Measurements from ENCODE around the gene DCAF6. TPM values are rescaled to one million over a fixed set of nuclear protein-coding genes. Genes with fewer than 3 reads are reported as not detected.

Gene DCAF6
- total RNA-seq, 1 donor from 2014 or later = 80.5 TPM

GRCh38 chr1:167991546-167991945 lies 55.1 kb downstream of the DCAF6 start:
- peaks cover 0 to 17% of the 10 kb centered on the region in 2 donors for H3K36me3 ChIP-seq
- no peak overlapping the region for H3K27ac ChIP-seq
- no peaks in the 10 kb centered on the region for H3K9me3 ChIP-seq
- TF ChIP-seq POLR2AphosphoS5 (IDR thresholded peaks at IDR 0.05; ENCODE audit: insufficient read depth in 1 of 2, low read depth in 1 of 2) (no peak), POLR2A (IDR thresholded peaks at IDR 0.05) (no peak)
- TF ChIP-seq, protein P1, sequence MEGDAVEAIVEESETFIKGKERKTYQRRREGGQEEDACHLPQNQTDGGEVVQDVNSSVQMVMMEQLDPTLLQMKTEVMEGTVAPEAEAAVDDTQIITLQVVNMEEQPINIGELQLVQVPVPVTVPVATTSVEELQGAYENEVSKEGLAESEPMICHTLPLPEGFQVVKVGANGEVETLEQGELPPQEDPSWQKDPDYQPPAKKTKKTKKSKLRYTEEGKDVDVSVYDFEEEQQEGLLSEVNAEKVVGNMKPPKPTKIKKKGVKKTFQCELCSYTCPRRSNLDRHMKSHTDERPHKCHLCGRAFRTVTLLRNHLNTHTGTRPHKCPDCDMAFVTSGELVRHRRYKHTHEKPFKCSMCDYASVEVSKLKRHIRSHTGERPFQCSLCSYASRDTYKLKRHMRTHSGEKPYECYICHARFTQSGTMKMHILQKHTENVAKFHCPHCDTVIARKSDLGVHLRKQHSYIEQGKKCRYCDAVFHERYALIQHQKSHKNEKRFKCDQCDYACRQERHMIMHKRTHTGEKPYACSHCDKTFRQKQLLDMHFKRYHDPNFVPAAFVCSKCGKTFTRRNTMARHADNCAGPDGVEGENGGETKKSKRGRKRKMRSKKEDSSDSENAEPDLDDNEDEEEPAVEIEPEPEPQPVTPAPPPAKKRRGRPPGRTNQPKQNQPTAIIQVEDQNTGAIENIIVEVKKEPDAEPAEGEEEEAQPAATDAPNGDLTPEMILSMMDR (IDR thresholded peaks at IDR 0.05) = no peak
- H3K4me1 ChIP-seq = no peaks in the 10 kb centered on the region
- H3K4me3 ChIP-seq = no peak overlapping the region
- intact Hi-C loops (cut with DNase I) = no loop called here
- H3K27me3 ChIP-seq = no peaks in the 10 kb centered on the region
- no peak for DNase-seq (ENCODE audit: extremely low spot score in 2 of 2)

DNA sequence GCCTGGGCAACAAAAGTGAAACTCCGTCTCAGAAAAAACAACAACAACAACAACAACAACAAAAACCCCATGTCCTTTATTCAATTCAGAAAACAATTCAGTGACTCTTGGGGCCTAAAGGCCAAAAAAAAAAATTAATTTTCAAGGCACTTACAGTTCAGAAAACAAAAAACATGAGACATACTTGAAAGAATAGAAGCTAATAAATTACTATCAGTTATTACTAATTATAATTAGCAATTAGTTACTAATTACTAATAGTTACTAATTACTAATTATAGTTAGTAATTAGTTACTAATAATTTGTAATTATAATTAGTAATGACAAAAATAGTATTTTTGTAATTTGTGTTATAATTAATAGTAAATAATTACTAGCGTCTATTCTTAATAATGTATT lies 57.2 kb downstream of the DCAF6 start:
- intact Hi-C loops (cut with DNase I) = no loop called here
- Histone ChIP-seq H3K36me3 (peaks cover 0 to 17% of the 10 kb centered on the region in 2 donors), H3K9me3 (no peaks in the 10 kb centered on the region), H3K4me1 (no peaks in the 10 kb centered on the region), H3K4me3 (no peak overlapping the region), H3K27ac (no peak overlapping the region), H3K27me3 (no peaks in the 10 kb centered on the region)
- DNase-seq (ENCODE audit: extremely low spot score in 2 of 2) = no peak
- TF ChIP-seq POLR2AphosphoS5 (IDR thresholded peaks at IDR 0.05; ENCODE audit: insufficient read depth in 1 of 2, low read depth in 1 of 2) = no peak
- TF ChIP-seq, protein P1 (IDR thresholded peaks at IDR 0.05) = no peak
- TF ChIP-seq POLR2A (IDR thresholded peaks at IDR 0.05) = no peak

DNA sequence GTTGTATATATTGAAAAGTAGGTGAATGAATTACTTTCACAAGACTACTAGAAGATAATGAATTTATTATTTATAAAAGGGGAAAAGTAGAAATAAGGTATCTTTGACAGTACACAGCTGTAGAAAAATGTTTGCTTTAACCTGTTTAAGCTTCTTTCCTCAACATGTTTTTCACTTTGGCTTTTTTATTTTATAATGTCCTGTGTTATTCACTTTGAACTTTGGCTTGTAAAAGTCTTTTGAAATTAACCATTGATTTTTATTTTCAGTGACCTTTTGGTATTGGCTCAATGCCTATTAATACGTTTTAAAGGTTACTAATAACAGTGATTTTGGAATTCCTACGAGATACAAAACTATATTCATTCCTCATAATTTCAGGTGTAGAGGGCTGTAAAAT lies 58.1 kb downstream of the DCAF6 start:
- Histone ChIP-seq H3K4me3 (no peak overlapping the region), H3K9me3 (no peaks in the 10 kb centered on the region), H3K27ac (no peak overlapping the region), H3K27me3 (no peaks in the 10 kb centered on the region), H3K4me1 (no peaks in the 10 kb centered on the region), H3K36me3 (peaks cover 0 to 17% of the 10 kb centered on the region in 2 donors)
- no peak for DNase-seq (ENCODE audit: extremely low spot score in 2 of 2)
- intact Hi-C loops (cut with DNase I) = no loop called here
- TF ChIP-seq, protein P1 (IDR thresholded peaks at IDR 0.05) = no peak
- TF ChIP-seq POLR2AphosphoS5 (IDR thresholded peaks at IDR 0.05; ENCODE audit: insufficient read depth in 1 of 2, low read depth in 1 of 2) (no peak), POLR2A (IDR thresholded peaks at IDR 0.05) (no peak)

DNA sequence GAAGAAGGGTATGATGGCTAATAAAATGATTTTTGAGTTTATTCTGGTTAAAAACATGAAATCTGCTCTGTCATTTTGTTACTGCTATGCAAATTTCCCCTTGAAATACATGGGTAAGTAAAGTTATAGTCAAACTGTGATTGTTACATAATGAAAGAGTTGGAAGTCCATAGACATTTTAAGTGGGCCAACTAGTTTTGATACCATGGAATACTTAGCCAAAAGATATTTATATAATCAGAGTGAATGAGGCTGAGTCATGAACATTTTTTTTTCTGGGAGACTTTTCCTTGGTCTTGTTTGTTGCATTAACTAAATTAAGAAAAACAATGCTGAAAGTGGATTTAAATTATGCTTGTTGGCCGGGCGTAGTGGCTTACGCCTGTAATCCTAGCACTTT lies 58.6 kb downstream of the DCAF6 start:
- H3K27ac ChIP-seq = no peak overlapping the region
- no peaks in the 10 kb centered on the region for H3K9me3 ChIP-seq
- H3K36me3 ChIP-seq = peaks cover 0 to 17% of the 10 kb centered on the region in 2 donors
- TF ChIP-seq, protein P1 (IDR thresholded peaks at IDR 0.05) = no peak
- TF ChIP-seq POLR2AphosphoS5 (IDR thresholded peaks at IDR 0.05; ENCODE audit: insufficient read depth in 1 of 2, low read depth in 1 of 2) = no peak
- no peak for TF ChIP-seq POLR2A (IDR thresholded peaks at IDR 0.05)
- intact Hi-C loops (cut with DNase I) = no loop called here
- no peaks in the 10 kb centered on the region for H3K4me1 ChIP-seq
- no peak for DNase-seq (ENCODE audit: extremely low spot score in 2 of 2)
- H3K27me3 ChIP-seq = no peaks in the 10 kb centered on the region
- no peak overlapping the region for H3K4me3 ChIP-seq

GRCh38 chr1:167996266-167996665 lies 59.8 kb downstream of the DCAF6 start:
- H3K27me3 ChIP-seq = no peaks in the 10 kb centered on the region
- no peaks in the 10 kb centered on the region for H3K4me1 ChIP-seq
- H3K27ac ChIP-seq = no peak overlapping the region
- DNase-seq (ENCODE audit: extremely low spot score in 2 of 2) = no peak
- no peak for TF ChIP-seq POLR2AphosphoS5 (IDR thresholded peaks at IDR 0.05; ENCODE audit: insufficient read depth in 1 of 2, low read depth in 1 of 2)
- TF ChIP-seq, protein P1 (IDR thresholded peaks at IDR 0.05) = no peak
- no peak for TF ChIP-seq POLR2A (IDR thresholded peaks at IDR 0.05)
- no peaks in the 10 kb centered on the region for H3K9me3 ChIP-seq
- no peak overlapping the region for H3K4me3 ChIP-seq
- peaks cover 0 to 17% of the 10 kb centered on the region in 2 donors for H3K36me3 ChIP-seq
- intact Hi-C loops (cut with DNase I) = no loop called here

Data from vagina (tissue), 2 donors.